ENCODE measurements around the gene EPN2. TPM values are rescaled to one million over a fixed set of nuclear protein-coding genes. Genes with fewer than 3 reads are reported as not detected.

EPN2 gene
- total RNA-seq, 1 donor from 2014 or later = 18.3 TPM

DNA sequence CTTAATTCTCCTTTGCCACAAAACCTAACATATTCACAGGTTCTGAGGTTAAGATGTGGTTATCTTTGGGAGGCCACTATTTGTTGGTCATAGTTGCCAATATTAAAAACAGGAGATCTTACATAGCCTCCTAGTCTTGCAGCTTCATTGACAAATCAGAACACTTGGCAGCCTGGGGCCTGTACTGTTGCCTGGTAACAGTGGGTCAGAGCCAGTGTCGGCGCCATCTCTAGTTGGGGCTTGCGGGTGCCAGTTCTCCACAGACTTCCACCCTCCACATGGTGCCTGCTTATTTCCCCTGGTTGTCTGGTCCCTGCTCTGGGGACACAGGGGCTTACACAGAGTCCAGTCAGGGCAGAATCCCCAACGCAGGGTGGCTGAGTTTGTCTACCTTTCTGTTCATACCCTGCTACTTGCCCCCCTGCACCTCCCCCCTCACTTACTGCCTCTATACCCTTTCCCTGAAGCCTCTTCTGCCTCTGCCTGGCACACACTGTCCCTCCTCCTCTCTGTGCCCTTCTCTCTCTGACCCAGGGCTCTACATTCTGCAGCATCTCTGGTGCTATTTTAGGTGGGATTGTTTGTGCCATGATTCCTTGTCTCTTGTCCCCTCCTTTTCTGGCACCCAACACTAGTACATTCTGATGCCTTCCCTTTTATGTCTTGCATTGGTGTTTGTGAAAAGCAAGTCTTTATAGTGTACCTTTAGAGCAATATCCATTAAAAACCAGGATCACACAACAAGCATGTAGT is 13.4 kb downstream of the EPN2 start:
- Histone ChIP-seq H3K27ac (ENCODE audit: low read depth, low read length) (no peak overlapping the region), H3K9ac (ENCODE audit: low read depth in 1 of 3, low read length in 3 of 3) (peak overlapping the region in 1 of 3 donors; percentile 47), H3K4me3 (ENCODE audit: low read length in 3 of 3) (peak overlapping the region in 1 of 3 donors; percentile 35), H3K36me3 (ENCODE audit: control insufficient read depth in 3 of 3, insufficient read depth in 3 of 3, low read length in 3 of 3) (no peaks in the 10 kb centered on the region), H3K27me3 (ENCODE audit: control insufficient read depth in 3 of 3, insufficient read depth in 3 of 3, low read length in 3 of 3) (no peaks in the 10 kb centered on the region), H3K9me3 (ENCODE audit: control insufficient read depth in 3 of 3, low read length in 3 of 3) (no peaks in the 10 kb centered on the region), H3K4me1 (ENCODE audit: control insufficient read depth in 3 of 3, insufficient read depth in 3 of 3, low read length in 3 of 3) (peaks cover 37 to 42% (median 41%) of the 10 kb centered on the region in 3 donors)

DNA sequence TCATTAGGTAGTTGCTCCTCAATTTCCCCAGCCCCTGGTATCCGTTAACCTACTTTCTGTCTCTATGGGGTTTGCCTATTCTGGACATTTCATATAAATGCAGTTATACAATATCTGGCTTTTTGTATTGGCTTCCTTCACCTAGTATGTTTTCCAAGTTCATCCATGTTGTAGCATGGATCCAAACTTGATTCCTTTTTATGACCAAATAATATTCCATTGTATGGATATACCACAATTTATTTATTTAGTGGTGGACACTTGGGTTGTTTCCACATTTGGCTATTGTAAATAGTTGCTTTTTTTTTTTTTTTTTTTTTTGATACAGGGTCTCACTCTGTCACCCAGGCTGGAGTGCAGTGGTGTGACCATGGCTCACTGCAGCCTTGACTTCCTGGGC is 15.9 kb downstream of the EPN2 start:
- H3K9me3 ChIP-seq (ENCODE audit: control insufficient read depth in 3 of 3, low read length in 3 of 3) = no peaks in the 10 kb centered on the region
- H3K9ac ChIP-seq (ENCODE audit: low read depth in 1 of 3, low read length in 3 of 3) = no peak overlapping the region
- no peak overlapping the region for H3K4me3 ChIP-seq (ENCODE audit: low read length in 3 of 3)
- no peaks in the 10 kb centered on the region for H3K27me3 ChIP-seq (ENCODE audit: control insufficient read depth in 3 of 3, insufficient read depth in 3 of 3, low read length in 3 of 3)
- H3K36me3 ChIP-seq (ENCODE audit: control insufficient read depth in 3 of 3, insufficient read depth in 3 of 3, low read length in 3 of 3) = no peaks in the 10 kb centered on the region
- no peak overlapping the region for H3K27ac ChIP-seq (ENCODE audit: low read depth, low read length)
- peaks cover 29 to 31% (median 30%) of the 10 kb centered on the region in 3 donors for H3K4me1 ChIP-seq (ENCODE audit: control insufficient read depth in 3 of 3, insufficient read depth in 3 of 3, low read length in 3 of 3)

GRCh38 chr17:19254651-19255050 is 17.5 kb downstream of the EPN2 start:
- H3K27ac ChIP-seq (ENCODE audit: low read depth, low read length) = no peak overlapping the region
- no peaks in the 10 kb centered on the region for H3K9me3 ChIP-seq (ENCODE audit: control insufficient read depth in 3 of 3, low read length in 3 of 3)
- H3K4me3 ChIP-seq (ENCODE audit: low read length in 3 of 3) = no peak overlapping the region
- no peaks in the 10 kb centered on the region for H3K27me3 ChIP-seq (ENCODE audit: control insufficient read depth in 3 of 3, insufficient read depth in 3 of 3, low read length in 3 of 3)
- H3K36me3 ChIP-seq (ENCODE audit: control insufficient read depth in 3 of 3, insufficient read depth in 3 of 3, low read length in 3 of 3) = no peaks in the 10 kb centered on the region
- H3K4me1 ChIP-seq (ENCODE audit: control insufficient read depth in 3 of 3, insufficient read depth in 3 of 3, low read length in 3 of 3) = peaks cover 17 to 21% (median 18%) of the 10 kb centered on the region in 3 donors
- no peak overlapping the region for H3K9ac ChIP-seq (ENCODE audit: low read depth in 1 of 3, low read length in 3 of 3)

- H3K4me3 ChIP-seq (ENCODE audit: low read length in 3 of 3) = no peak overlapping the region
- no peak overlapping the region for H3K27ac ChIP-seq (ENCODE audit: low read depth, low read length)
- peaks cover 17 to 23% (median 18%) of the 10 kb centered on the region in 3 donors for H3K4me1 ChIP-seq (ENCODE audit: control insufficient read depth in 3 of 3, insufficient read depth in 3 of 3, low read length in 3 of 3)
- no peak overlapping the region for H3K9ac ChIP-seq (ENCODE audit: low read depth in 1 of 3, low read length in 3 of 3)
- H3K9me3 ChIP-seq (ENCODE audit: control insufficient read depth in 3 of 3, low read length in 3 of 3) = no peaks in the 10 kb centered on the region
- no peaks in the 10 kb centered on the region for H3K36me3 ChIP-seq (ENCODE audit: control insufficient read depth in 3 of 3, insufficient read depth in 3 of 3, low read length in 3 of 3)
- no peaks in the 10 kb centered on the region for H3K27me3 ChIP-seq (ENCODE audit: control insufficient read depth in 3 of 3, insufficient read depth in 3 of 3, low read length in 3 of 3)
These were observed 18.1 kb downstream of the EPN2 start for GRCh38 chr17:19255279-19255678.

GRCh38 chr17:19258371-19258770 is 21.2 kb downstream of the EPN2 start:
- no peaks in the 10 kb centered on the region for H3K9me3 ChIP-seq (ENCODE audit: control insufficient read depth in 3 of 3, low read length in 3 of 3)
- H3K4me1 ChIP-seq (ENCODE audit: control insufficient read depth in 3 of 3, insufficient read depth in 3 of 3, low read length in 3 of 3) = peaks cover 18 to 24% (median 23%) of the 10 kb centered on the region in 3 donors
- H3K36me3 ChIP-seq (ENCODE audit: control insufficient read depth in 3 of 3, insufficient read depth in 3 of 3, low read length in 3 of 3) = no peaks in the 10 kb centered on the region
- no peak overlapping the region for H3K4me3 ChIP-seq (ENCODE audit: low read length in 3 of 3)
- no peak overlapping the region for H3K27ac ChIP-seq (ENCODE audit: low read depth, low read length)
- H3K27me3 ChIP-seq (ENCODE audit: control insufficient read depth in 3 of 3, insufficient read depth in 3 of 3, low read length in 3 of 3) = no peaks in the 10 kb centered on the region
- no peak overlapping the region for H3K9ac ChIP-seq (ENCODE audit: low read depth in 1 of 3, low read length in 3 of 3)

DNA sequence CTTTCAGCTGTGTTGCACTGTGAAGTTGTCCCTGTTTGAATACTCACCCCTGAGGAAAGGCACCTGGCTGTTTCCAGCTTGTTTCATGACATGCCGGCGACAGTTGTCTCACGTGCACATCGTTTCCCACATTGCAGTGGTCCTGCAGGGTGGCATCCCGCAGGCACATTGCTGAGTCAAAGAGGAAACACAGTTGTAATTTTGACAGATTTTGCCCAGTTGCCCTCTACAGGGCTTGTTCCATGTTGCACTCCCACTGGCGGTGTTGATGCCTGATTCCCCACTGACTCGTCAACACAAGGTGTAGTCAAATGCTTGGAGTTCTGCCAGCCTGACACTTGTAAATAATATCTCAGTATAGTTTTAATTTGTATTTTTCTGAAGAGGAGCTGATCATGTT is 23.8 kb downstream of the EPN2 start:
- Histone ChIP-seq H3K27ac (ENCODE audit: low read depth, low read length) (no peak overlapping the region), H3K27me3 (ENCODE audit: control insufficient read depth in 3 of 3, insufficient read depth in 3 of 3, low read length in 3 of 3) (no peaks in the 10 kb centered on the region)

GRCh38 chr17:19261426-19261825 is 24.3 kb downstream of the EPN2 start:
- peaks cover 39 to 50% (median 50%) of the 10 kb centered on the region in 3 donors for H3K4me1 ChIP-seq (ENCODE audit: control insufficient read depth in 3 of 3, insufficient read depth in 3 of 3, low read length in 3 of 3)
- H3K4me3 ChIP-seq (ENCODE audit: low read length in 3 of 3) = no peak overlapping the region
- no peaks in the 10 kb centered on the region for H3K27me3 ChIP-seq (ENCODE audit: control insufficient read depth in 3 of 3, insufficient read depth in 3 of 3, low read length in 3 of 3)
- H3K27ac ChIP-seq (ENCODE audit: low read depth, low read length) = no peak overlapping the region
- H3K9me3 ChIP-seq (ENCODE audit: control insufficient read depth in 3 of 3, low read length in 3 of 3) = no peaks in the 10 kb centered on the region
- no peaks in the 10 kb centered on the region for H3K36me3 ChIP-seq (ENCODE audit: control insufficient read depth in 3 of 3, insufficient read depth in 3 of 3, low read length in 3 of 3)
- H3K9ac ChIP-seq (ENCODE audit: low read depth in 1 of 3, low read length in 3 of 3) = no peak overlapping the region

More for the DNA sequence above, 23.8 kb downstream of the EPN2 start:
- peaks cover 37 to 49% (median 49%) of the 10 kb centered on the region in 3 donors for H3K4me1 ChIP-seq (ENCODE audit: control insufficient read depth in 3 of 3, insufficient read depth in 3 of 3, low read length in 3 of 3)
- no peaks in the 10 kb centered on the region for H3K9me3 ChIP-seq (ENCODE audit: control insufficient read depth in 3 of 3, low read length in 3 of 3)
- no peak overlapping the region for H3K9ac ChIP-seq (ENCODE audit: low read depth in 1 of 3, low read length in 3 of 3)
- no peak overlapping the region for H3K4me3 ChIP-seq (ENCODE audit: low read length in 3 of 3)
- no peaks in the 10 kb centered on the region for H3K36me3 ChIP-seq (ENCODE audit: control insufficient read depth in 3 of 3, insufficient read depth in 3 of 3, low read length in 3 of 3)

DNA sequence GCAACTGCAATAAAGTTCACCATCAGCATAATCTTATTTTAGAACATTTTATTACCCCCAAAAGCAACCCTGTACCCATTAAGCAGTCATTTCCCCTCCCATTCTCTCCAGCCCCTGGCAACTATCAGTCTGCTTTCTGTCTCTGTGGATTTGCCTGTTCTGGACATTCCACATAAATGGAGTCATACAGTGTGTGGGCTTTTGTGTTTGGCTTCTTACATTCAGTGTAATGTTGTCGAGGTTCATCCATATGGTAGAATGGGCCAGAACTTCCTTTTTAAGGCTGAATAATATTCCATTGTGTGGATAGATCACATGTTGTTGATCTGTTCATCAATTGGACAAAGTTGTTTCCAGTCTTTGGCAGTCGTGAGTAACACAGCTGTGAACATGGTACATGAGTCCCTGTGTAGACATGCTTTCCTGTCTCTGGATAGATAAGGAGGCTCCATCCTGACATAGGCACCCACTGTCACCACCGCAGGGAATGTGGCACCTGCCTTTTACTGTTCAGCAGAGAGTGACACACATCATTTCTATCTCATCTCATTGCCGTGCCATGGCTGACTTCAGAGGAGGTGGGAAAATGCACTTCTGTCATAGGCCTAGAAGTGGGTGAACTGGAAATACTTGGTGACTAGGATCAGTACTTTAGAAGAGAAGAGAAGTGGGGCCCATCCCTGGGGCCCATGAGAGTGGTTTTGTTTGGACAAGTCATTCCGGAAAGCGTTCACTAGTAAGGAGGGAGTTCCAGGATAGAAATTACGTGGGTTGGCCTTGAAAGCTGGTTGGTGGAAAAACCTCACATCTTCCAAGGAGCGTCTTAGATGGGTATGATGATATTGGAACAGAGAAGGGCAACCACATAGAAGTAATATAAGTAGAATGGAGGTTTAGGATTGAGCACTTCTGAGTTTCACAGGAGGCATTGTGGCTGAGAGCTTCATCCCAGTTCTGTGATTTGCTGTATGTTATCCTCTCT is 25.8 kb downstream of the EPN2 start:
- Histone ChIP-seq H3K9ac (ENCODE audit: low read depth in 1 of 3, low read length in 3 of 3) (peak overlapping the region in 2 of 3 donors; percentile 38 to 42), H3K27me3 (ENCODE audit: control insufficient read depth in 3 of 3, insufficient read depth in 3 of 3, low read length in 3 of 3) (no peaks in the 10 kb centered on the region), H3K9me3 (ENCODE audit: control insufficient read depth in 3 of 3, low read length in 3 of 3) (no peaks in the 10 kb centered on the region), H3K4me1 (ENCODE audit: control insufficient read depth in 3 of 3, insufficient read depth in 3 of 3, low read length in 3 of 3) (peaks cover 39 to 52% (median 49%) of the 10 kb centered on the region in 3 donors), H3K27ac (ENCODE audit: low read depth, low read length) (peak overlapping the region; percentile 91), H3K4me3 (ENCODE audit: low read length in 3 of 3) (no peak overlapping the region), H3K36me3 (ENCODE audit: control insufficient read depth in 3 of 3, insufficient read depth in 3 of 3, low read length in 3 of 3) (no peaks in the 10 kb centered on the region)

DNA sequence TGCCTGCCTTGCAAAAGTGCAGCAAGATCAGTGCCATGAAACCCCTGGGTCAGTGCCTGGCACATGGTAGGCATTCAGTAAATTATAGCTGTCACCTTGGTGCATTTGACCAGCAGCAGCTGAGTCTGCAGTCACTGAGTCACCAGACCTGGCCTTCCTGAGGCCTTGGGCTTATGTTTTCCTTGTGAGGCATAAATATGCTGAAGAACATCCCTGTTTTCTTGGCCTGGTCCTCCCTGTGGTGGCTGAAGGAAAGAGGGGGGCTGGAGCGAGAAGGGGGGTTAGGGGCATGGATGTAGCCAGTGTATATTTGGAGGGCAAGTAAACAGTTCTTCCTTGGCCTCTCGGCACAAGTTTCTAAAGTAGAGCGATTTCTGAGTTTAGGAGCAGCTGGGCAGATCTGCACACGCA is 26.5 kb downstream of the EPN2 start:
- peaks cover 44 to 58% (median 54%) of the 10 kb centered on the region in 3 donors for H3K4me1 ChIP-seq (ENCODE audit: control insufficient read depth in 3 of 3, insufficient read depth in 3 of 3, low read length in 3 of 3)
- no peaks in the 10 kb centered on the region for H3K36me3 ChIP-seq (ENCODE audit: control insufficient read depth in 3 of 3, insufficient read depth in 3 of 3, low read length in 3 of 3)
- H3K27me3 ChIP-seq (ENCODE audit: control insufficient read depth in 3 of 3, insufficient read depth in 3 of 3, low read length in 3 of 3) = no peaks in the 10 kb centered on the region
- peak overlapping the region; percentile 38 to 55 (median 42) for H3K9ac ChIP-seq (ENCODE audit: low read depth in 1 of 3, low read length in 3 of 3)
- H3K4me3 ChIP-seq (ENCODE audit: low read length in 3 of 3) = peak overlapping the region in 1 of 3 donors; percentile 12
- peak overlapping the region; percentile 91 for H3K27ac ChIP-seq (ENCODE audit: low read depth, low read length)
- no peaks in the 10 kb centered on the region for H3K9me3 ChIP-seq (ENCODE audit: control insufficient read depth in 3 of 3, low read length in 3 of 3)

Data from skeletal muscle tissue (tissue), 4 donors.